Nephron progenitor cell (in vitro differentiated cells): Measurements from ENCODE around the gene CD44.
A peak's percentile ranks its signal among the peaks of the same experiment; 100 is the strongest.
"Not testable (repeated sequence)": the region's sequence is repeated elsewhere in the genome, so short reads cannot be mapped to it uniquely, and the experiment has no call there.

Experiments used
- DNase-seq: peaks from one replicate; pipeline ENCODE4 v3.0.0; 2021
- H3K27ac Mint-ChIP-seq: 2 replicates; pipeline ENCODE4 v1.8.0; 2021; ENCODE audit warnings: mild to moderate bottlenecking, moderate library complexity, mixed read lengths
- H3K27me3 Mint-ChIP-seq: 2 replicates; pipeline ENCODE4 v1.8.0; 2021; ENCODE audit warnings: mild to moderate bottlenecking, low read depth, mixed read lengths; ENCODE audit not compliant: poor library complexity
- H3K36me3 Mint-ChIP-seq: 2 replicates; pipeline ENCODE4 v1.8.0; 2021; ENCODE audit warnings: low read depth, mixed read lengths
- H3K4me1 Mint-ChIP-seq: 2 replicates; pipeline ENCODE4 v1.8.0; 2021; ENCODE audit warnings: mixed read lengths
- H3K4me3 Mint-ChIP-seq: 2 replicates; pipeline ENCODE4 v1.8.0; 2021; ENCODE audit warnings: mild to moderate bottlenecking, moderate library complexity, mixed read lengths
- H3K9me3 Mint-ChIP-seq: 2 replicates; pipeline ENCODE4 v1.8.0; 2021; ENCODE audit warnings: mild to moderate bottlenecking, moderate library complexity, mixed read lengths
- CTCF ChIP-seq: fragments of 200-600 bp; sonication (generic); IDR thresholded peaks from 2 replicates; pipeline ENCODE4 v1.5.0; 2021; ENCODE audit warnings: antibody characterized with exemption

Gene CD44

GRCh38 chr11:35138943-35139721 is at the start of gene CD44:
Gene CD44, plus strand, starts transcription at chr11:35139171. Its CDS starts 133 bp downstream, at chr11:35139304.
- H3K27ac Mint-ChIP-seq: no peak within 1 kb of the TSS

GRCh38 chr11:35089666-35090065 is 49.3 kb upstream of the CD44 start:
- Mint-ChIP-seq H3K36me3 (peaks cover 5% of the 10 kb centered on the region), H3K27me3 (peaks cover 6% of the 10 kb centered on the region), H3K27ac (no peak overlapping the region), H3K4me1 (no peaks in the 10 kb centered on the region), H3K9me3 (peaks cover 24% of the 10 kb centered on the region), H3K4me3 (no peak overlapping the region)
- no peak for DNase-seq
- no peak for TF ChIP-seq CTCF

More at GRCh38 chr11:35138943-35139721, at the start of gene CD44:
- no peak for TF ChIP-seq CTCF
- Mint-ChIP-seq H3K9me3 (no peaks in the 10 kb centered on the region), H3K36me3 (no peaks in the 10 kb centered on the region), H3K4me1 (peaks cover 19% of the 10 kb centered on the region), H3K27me3 (peaks cover 35% of the 10 kb centered on the region), H3K4me3 (peak within 1 kb of the TSS; percentile 78)
- DNase-seq: peak; percentile 42

GRCh38 chr11:35090125-35090524 is 48.8 kb upstream of the CD44 start:
- DNase-seq: no peak
- Mint-ChIP-seq H3K27ac (no peak overlapping the region), H3K27me3 (peaks cover 6% of the 10 kb centered on the region), H3K36me3 (peaks cover 5% of the 10 kb centered on the region), H3K4me1 (no peaks in the 10 kb centered on the region), H3K4me3 (no peak overlapping the region), H3K9me3 (peaks cover 29% of the 10 kb centered on the region)
- TF ChIP-seq CTCF: no peak

GRCh38 chr11:35090991-35091390 is 48.0 kb upstream of the CD44 start:
- H3K4me3 Mint-ChIP-seq, DNase-seq, H3K36me3 Mint-ChIP-seq, H3K27me3 Mint-ChIP-seq, H3K4me1 Mint-ChIP-seq, H3K27ac Mint-ChIP-seq: not testable (repeated sequence)
- peaks cover 37% of the 10 kb centered on the region for H3K9me3 Mint-ChIP-seq

GRCh38 chr11:35096723-35097122 is 42.2 kb upstream of the CD44 start:
- H3K4me1 Mint-ChIP-seq: no peaks in the 10 kb centered on the region
- H3K4me3 Mint-ChIP-seq: no peak overlapping the region
- H3K36me3 Mint-ChIP-seq: peaks cover 3% of the 10 kb centered on the region
- TF ChIP-seq CTCF: no peak
- DNase-seq: no peak
- H3K27ac Mint-ChIP-seq: no peak overlapping the region
- H3K27me3 Mint-ChIP-seq: peaks cover 6% of the 10 kb centered on the region
- H3K9me3 Mint-ChIP-seq: peaks cover 28% of the 10 kb centered on the region

GRCh38 chr11:35097814-35098455 is 41.0 kb upstream of the CD44 start:
- no peak for DNase-seq
- peaks cover 20% of the 10 kb centered on the region for H3K9me3 Mint-ChIP-seq
- H3K27me3 Mint-ChIP-seq: peaks cover 4% of the 10 kb centered on the region
- H3K4me3 Mint-ChIP-seq: no peak overlapping the region
- H3K27ac Mint-ChIP-seq: no peak overlapping the region
- peaks cover 8% of the 10 kb centered on the region for H3K4me1 Mint-ChIP-seq
- TF ChIP-seq CTCF: no peak
- H3K36me3 Mint-ChIP-seq: no peaks in the 10 kb centered on the region
